Esophagus muscularis mucosa (tissue), 4 donors: Measurements from ENCODE around the gene BLNK. TPM values are rescaled to one million over a fixed set of nuclear protein-coding genes. Genes with fewer than 3 reads are reported as not detected.

Source experiments
- DNase-seq: peaks from one replicate; pipeline ENCODE4 v3.0.0-alpha.2; 2017; ENCODE audit errors: extremely low spot score
- H3K27ac ChIP-seq, 4 donors: fragments of 200-600 bp; sonication (generic); replicated peaks in 1 of 4; 1 replicate in 3 of 4; 2 replicates in 1 of 4; pipeline ENCODE4 v1.5.1; 2016 to 2019; ENCODE audit warnings: mild to moderate bottlenecking in 1 of 4
- H3K27me3 ChIP-seq, 4 donors: fragments of 200-600 bp; sonication (generic); one replicate each; pipeline versions ENCODE4 v1.5.1 to v1.6.0; 2016 to 2019
- H3K36me3 ChIP-seq, 4 donors: fragments of 200-600 bp; sonication (generic); one replicate each; pipeline ENCODE4 v1.5.1; 2016 to 2019
- H3K4me1 ChIP-seq, 4 donors: fragments of 200-600 bp; sonication (generic); one replicate each; pipeline ENCODE4 v1.5.1; 2016 to 2019
- H3K4me3 ChIP-seq, 4 donors: fragments of 200-600 bp; sonication (generic); 1 replicate in 2 of 4; 2 replicates in 2 of 4; pipeline ENCODE4 v1.5.1; 2016 to 2019; ENCODE audit warnings: mild to moderate bottlenecking in 4 of 4, moderate library complexity in 1 of 4
- H3K9me3 ChIP-seq, 4 donors: fragments of 200-600 bp; sonication (generic); 1 replicate in 3 of 4; 2 replicates in 1 of 4; pipeline ENCODE4 v1.5.1; 2016 to 2019
- EP300 ChIP-seq: sonication (generic); formaldehyde crosslinking; IDR thresholded peaks from one replicate; pipeline ENCODE4 v1.6.1; 2017; ENCODE audit warnings: antibody characterized with exemption
- POLR2A ChIP-seq: fragments of 450-650 bp; IDR thresholded peaks from one replicate; pipeline ENCODE4 v1.6.1; 2017; ENCODE audit warnings: antibody characterized with exemption, moderate library complexity, mild to moderate bottlenecking, low read depth
- POLR2AphosphoS5 ChIP-seq, 2 donors: sonication (generic); formaldehyde crosslinking; IDR thresholded peaks; one replicate each; pipeline ENCODE4 v1.6.1; 2017; ENCODE audit warnings: antibody characterized with exemption in 2 of 2
- WGBS: methylation state at CpG from one replicate; pipeline ENCODE4 v1.1.5; 2018; 5-methylcytosine and 5-hydroxymethylcytosine counted together
- intact Hi-C: fragments of 100-400 bp; cut with DNase I; formaldehyde crosslinking; loops from one replicate; pipeline ENCODE4 v1.15.1; 2023
- total RNA-seq, 4 donors: library from RNA; depleted of rRNA; stranded (reverse); fragments of >200 nt; gene quantifications; one replicate each; pipeline versions ENCODE4 v1.1.0 to v1.2.1, GENCODE V29; 2016
- TF ChIP-seq, protein P1 (sequence below), 3 experiments: fragments of 200-600 bp in 2 of 3; fragments of 450-650 bp in 1 of 3; sonication (generic) in 2 of 3; IDR thresholded peaks; one replicate each; pipeline ENCODE4 v1.5.1; 2017 to 2019; ENCODE audit warnings: antibody characterized with exemption in 3 of 3, mild to moderate bottlenecking in 2 of 3, moderate library complexity in 1 of 3

The BLNK gene
- total RNA-seq, 4 donors from 2014 or later = 0.86 to 5.0 (median 1.1) TPM

DNA sequence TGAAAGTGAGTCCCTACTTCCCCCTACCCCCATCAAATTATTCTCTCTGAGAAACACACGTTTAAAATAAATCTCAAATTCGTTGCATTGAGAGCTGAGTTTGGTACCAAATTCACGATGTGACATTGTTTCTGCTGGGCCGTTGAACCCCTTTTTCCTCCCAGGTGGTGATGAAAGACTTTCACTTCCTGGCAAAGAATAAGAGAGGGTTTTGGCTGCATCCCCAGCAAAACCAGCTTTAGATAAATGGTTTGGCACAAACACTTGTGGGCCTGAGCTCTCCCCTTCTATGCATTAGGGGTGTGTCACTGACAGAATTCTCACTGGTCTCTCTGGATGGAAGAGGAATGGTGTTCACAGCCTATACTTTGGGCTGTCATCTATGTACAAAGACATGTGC, 24.1 kb upstream of the BLNK start:
- no peaks in the 10 kb centered on the region for H3K4me1 ChIP-seq
- 48% methylated on average over 4 of the region's 4 CpGs for WGBS
- no peak for DNase-seq
- no peak overlapping the region for H3K4me3 ChIP-seq
- H3K9me3 ChIP-seq = no peaks in the 10 kb centered on the region
- no peaks in the 10 kb centered on the region for H3K36me3 ChIP-seq
- no peak overlapping the region for H3K27ac ChIP-seq
- no peak for TF ChIP-seq POLR2A
- TF ChIP-seq EP300 = no peak
- TF ChIP-seq, protein P1, sequence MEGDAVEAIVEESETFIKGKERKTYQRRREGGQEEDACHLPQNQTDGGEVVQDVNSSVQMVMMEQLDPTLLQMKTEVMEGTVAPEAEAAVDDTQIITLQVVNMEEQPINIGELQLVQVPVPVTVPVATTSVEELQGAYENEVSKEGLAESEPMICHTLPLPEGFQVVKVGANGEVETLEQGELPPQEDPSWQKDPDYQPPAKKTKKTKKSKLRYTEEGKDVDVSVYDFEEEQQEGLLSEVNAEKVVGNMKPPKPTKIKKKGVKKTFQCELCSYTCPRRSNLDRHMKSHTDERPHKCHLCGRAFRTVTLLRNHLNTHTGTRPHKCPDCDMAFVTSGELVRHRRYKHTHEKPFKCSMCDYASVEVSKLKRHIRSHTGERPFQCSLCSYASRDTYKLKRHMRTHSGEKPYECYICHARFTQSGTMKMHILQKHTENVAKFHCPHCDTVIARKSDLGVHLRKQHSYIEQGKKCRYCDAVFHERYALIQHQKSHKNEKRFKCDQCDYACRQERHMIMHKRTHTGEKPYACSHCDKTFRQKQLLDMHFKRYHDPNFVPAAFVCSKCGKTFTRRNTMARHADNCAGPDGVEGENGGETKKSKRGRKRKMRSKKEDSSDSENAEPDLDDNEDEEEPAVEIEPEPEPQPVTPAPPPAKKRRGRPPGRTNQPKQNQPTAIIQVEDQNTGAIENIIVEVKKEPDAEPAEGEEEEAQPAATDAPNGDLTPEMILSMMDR (IDR thresholded peaks at IDR 0.05) = no peak
- no peak for TF ChIP-seq POLR2AphosphoS5 (IDR thresholded peaks at IDR 0.05)
- H3K27me3 ChIP-seq = no peaks in the 10 kb centered on the region
- intact Hi-C loops = no loop called here

DNA sequence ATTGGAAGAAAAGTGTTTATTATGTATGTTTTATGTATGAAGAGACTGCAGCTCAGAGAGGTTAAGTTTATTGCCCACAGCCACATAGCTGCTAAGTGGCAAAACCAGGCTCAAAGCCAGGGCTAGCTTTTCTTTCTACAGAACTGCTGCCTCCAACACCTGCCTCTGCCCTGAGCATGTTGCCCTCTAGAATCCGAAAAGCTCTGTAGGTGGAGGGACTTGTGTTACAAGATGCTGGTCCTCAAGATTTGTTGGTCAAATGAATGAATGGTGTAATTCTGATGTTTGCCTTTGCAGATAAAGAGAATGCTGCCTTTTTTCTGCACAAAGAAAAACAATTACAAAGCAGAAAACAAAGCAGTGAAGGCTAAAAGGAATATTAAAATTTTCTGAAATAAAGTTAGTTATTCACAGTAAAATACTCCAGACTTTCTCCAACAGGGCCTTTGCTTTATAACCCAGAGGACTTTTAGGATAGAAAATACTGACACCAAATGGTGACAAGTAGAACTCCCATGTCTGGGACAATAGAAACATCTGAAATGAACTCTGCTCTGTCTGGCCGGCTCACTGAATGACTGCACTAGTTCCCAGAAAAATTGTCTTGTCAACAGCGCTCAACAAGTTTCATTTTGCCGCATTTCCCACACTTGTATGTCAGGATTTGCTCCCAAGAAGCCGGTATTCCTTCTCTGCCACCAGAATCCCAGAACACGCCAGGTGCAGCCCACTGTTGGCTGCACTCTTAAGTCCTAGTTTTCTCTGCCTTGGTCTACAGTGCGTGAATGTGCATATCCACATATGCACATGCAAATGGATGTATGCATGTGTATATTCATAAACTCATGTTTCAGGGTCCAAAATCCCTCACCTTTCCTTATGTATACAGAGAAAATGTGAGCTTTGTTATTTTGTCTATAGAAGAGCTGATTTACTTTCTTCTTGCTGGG, 21.9 kb upstream of the BLNK start:
- no peak overlapping the region for H3K4me3 ChIP-seq
- H3K27me3 ChIP-seq = no peaks in the 10 kb centered on the region
- TF ChIP-seq, protein P1 (IDR thresholded peaks at IDR 0.05) = peak; percentile 58 to 64 (median 63)
- no peak for TF ChIP-seq EP300
- H3K4me1 ChIP-seq = peaks cover 0 to 2% (median 1%) of the 10 kb centered on the region in 4 donors
- no peaks in the 10 kb centered on the region for H3K36me3 ChIP-seq
- DNase-seq = no peak
- 48% methylated on average over 7 of the region's 7 CpGs for WGBS
- no peak overlapping the region for H3K27ac ChIP-seq
- intact Hi-C loops = loop anchor here (2.0 to 5.0 kb wide), 2 partner anchors 62 to 276 kb away; no protein-coding TSS in a partner anchor
- no peaks in the 10 kb centered on the region for H3K9me3 ChIP-seq

DNA sequence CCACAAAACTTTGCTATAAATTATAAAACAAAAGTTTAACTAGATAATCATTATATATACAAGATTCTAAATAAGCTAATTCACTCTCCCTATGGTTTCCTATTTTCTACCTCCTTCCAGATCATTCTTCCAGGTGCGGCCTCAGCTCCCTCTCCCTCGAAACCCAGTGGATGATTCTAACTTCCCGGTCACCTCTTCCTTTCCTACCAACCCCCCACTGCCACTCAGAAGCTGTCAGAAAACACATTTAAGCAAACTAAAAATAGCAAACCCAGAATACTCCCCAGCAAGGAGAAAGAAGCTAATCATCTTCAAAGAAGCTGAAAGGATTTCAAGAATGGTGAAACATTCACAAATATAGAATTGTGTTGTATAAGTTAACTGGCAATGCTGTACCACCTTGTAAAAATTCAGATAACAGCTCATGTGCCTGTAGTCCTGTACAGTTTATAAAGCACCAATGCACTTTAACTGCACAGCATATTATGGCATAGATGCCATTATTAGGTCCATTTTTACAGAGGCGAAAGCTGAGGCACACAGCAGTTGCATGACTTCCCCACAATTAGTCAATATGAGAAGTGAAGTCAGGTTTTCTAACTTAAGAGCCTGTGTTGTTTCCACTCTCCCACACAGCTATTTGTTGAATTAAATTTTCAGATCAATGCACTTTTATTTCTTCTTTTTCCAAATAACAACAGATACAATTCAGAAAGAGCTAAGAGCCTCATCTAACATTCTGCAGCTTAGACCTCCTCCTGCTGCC, 19.2 kb upstream of the BLNK start:
- TF ChIP-seq POLR2AphosphoS5 (IDR thresholded peaks at IDR 0.05) = no peak
- 70% methylated on average over 4 of the region's 4 CpGs for WGBS
- no peaks in the 10 kb centered on the region for H3K9me3 ChIP-seq
- intact Hi-C loops = loop anchor here (5.0 kb wide), 1 partner anchor 273 kb away; no protein-coding TSS in a partner anchor
- DNase-seq = no peak
- H3K4me1 ChIP-seq = peaks cover 0 to 13% (median 12%) of the 10 kb centered on the region in 4 donors
- no peak overlapping the region for H3K27ac ChIP-seq
- no peaks in the 10 kb centered on the region for H3K27me3 ChIP-seq
- H3K4me3 ChIP-seq = no peak overlapping the region
- no peaks in the 10 kb centered on the region for H3K36me3 ChIP-seq

DNA sequence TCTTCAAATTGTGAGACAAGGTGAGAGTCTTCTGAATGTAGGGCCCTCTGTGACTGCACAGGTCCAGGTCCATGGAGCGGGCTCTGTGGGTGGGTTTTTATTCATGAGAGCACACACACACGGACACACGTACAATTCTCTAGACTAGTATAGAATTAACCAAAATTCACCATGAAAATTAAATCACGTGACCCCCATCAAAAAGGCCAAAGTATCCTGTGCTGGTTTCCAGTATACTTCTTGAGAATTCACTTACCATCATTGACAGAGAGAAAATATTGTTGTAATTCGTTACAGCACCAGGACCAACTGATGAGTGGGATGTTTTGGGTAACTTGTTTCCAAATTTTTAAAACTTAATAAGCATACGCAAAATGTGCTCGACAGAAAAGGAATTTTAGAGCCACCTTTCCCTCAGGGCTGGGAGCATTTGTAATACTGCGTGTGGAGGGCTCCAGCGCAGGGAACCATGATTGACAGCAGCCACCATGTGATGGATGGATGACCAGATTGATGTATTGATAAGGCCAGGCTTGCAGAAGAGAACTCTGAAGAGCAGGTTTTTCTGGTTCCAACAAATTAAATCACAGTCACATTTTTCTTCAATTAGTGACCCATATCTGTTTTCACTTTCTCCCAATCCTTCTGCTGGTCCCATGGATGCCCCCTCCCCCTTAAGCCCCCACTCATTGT, 18.0 kb upstream of the BLNK start:
- TF ChIP-seq POLR2AphosphoS5 (IDR thresholded peaks at IDR 0.05) = no peak
- TF ChIP-seq POLR2A = no peak
- TF ChIP-seq, protein P1 (IDR thresholded peaks at IDR 0.05) = no peak
- TF ChIP-seq EP300 = no peak
- H3K36me3 ChIP-seq = no peaks in the 10 kb centered on the region
- intact Hi-C loops = no loop called here
- no peaks in the 10 kb centered on the region for H3K27me3 ChIP-seq
- H3K9me3 ChIP-seq = no peaks in the 10 kb centered on the region
- peaks cover 0 to 13% (median 12%) of the 10 kb centered on the region in 4 donors for H3K4me1 ChIP-seq
- no peak overlapping the region for H3K27ac ChIP-seq
- no peak overlapping the region for H3K4me3 ChIP-seq
- DNase-seq = no peak
- WGBS = 91% methylated on average over 9 of the region's 9 CpGs
